Kidney (tissue), 14 donors: ENCODE results near the gene GNA14. TPM values are rescaled to one million over a fixed set of nuclear protein-coding genes. Genes with fewer than 3 reads are reported as not detected.

Source experiments
- DNase-seq, 5 donors: peaks; one replicate each; pipeline ENCODE4 v3.0.0-alpha.2; 2013 to 2020
- FAIRE-seq: peaks from 2 replicates; lab custom pipeline; 2012; peaks lifted over from hg19 to GRCh38; lab: Jason Lieb, UNC
- H3K27ac ChIP-seq, 2 donors: one replicate each; pipeline ENCODE4 v1.7.0; 2013; ENCODE audit warnings: low read depth in 2 of 2, low read length in 2 of 2, inconsistent platforms in 1 of 2
- H3K27me3 ChIP-seq: one replicate; pipeline ENCODE4 v1.7.1; 2013; ENCODE audit warnings: low read length, inconsistent platforms; ENCODE audit not compliant: control insufficient read depth, insufficient read depth
- H3K36me3 ChIP-seq, 3 donors: one replicate each; pipeline versions ENCODE4 v1.7.0 to v1.7.1; 2013; ENCODE audit warnings: low read length in 3 of 3, control low read depth in 1 of 3, inconsistent platforms in 1 of 3; ENCODE audit not compliant: insufficient read depth in 3 of 3, control insufficient read depth in 2 of 3
- H3K4me1 ChIP-seq, 3 donors: one replicate each; pipeline versions ENCODE4 v1.7.0 to v1.7.1; 2013; ENCODE audit warnings: low read length in 3 of 3, inconsistent platforms in 1 of 3, low read depth in 1 of 3; ENCODE audit not compliant: control insufficient read depth in 2 of 3, insufficient read depth in 2 of 3
- H3K4me3 ChIP-seq, 3 donors: one replicate each; pipeline versions ENCODE4 v1.7.0 to v1.8.1; 2013; ENCODE audit warnings: low read length in 3 of 3, control low read depth in 1 of 3, inconsistent platforms in 1 of 3
- H3K9ac ChIP-seq, 3 donors: one replicate each; pipeline versions ENCODE4 v1.7.0 to v1.7.1; 2013; ENCODE audit warnings: low read length in 3 of 3, control low read depth in 1 of 3, inconsistent platforms in 1 of 3
- H3K9me3 ChIP-seq, 3 donors: one replicate each; pipeline versions ENCODE4 v1.7.0 to v1.7.1; 2013; ENCODE audit warnings: low read length in 3 of 3, control low read depth in 1 of 3, inconsistent platforms in 1 of 3; ENCODE audit not compliant: control insufficient read depth in 2 of 3, insufficient read depth in 1 of 3
- intact Hi-C: fragments of 100-400 bp; cut with DNase I; formaldehyde crosslinking; loops from one replicate; pipeline ENCODE4 v1.11.1; 2022
- polyA plus RNA-seq: library from polyadenylated mRNA; stranded (reverse); fragments of 350-450 nt; fragmentation: Illumina TruSeq; extraction: RNeasy Lipid Tissue Mini Kit (QIAGEN cat#74804); gene quantifications from one replicate; pipeline ENCODE4 v1.2.3, GENCODE V29; 2014; ENCODE audit warnings: low read depth, low replicate concordance; ENCODE audit not compliant: insufficient read depth
- total RNA-seq: library from RNA; stranded (reverse); fragmentation: NEBNext Ultra II Directional; extraction: Animal tissue kit (Norgen Biotek cat#: 25700); gene quantifications from one replicate; pipeline ENCODE4 v1.2.1, GENCODE V29; 2021
- TF ChIP-seq, protein P1 (sequence below): IDR thresholded peaks from 3 replicates; pipeline ENCODE4 v1.5.1; 2012; ENCODE audit warnings: mild to moderate bottlenecking, moderate library complexity, borderline replicate concordance; ENCODE audit not compliant: insufficient read depth; ENCODE audit errors: extremely low read depth
- donor health status: control.
- donor health status: control.
- donor health status: control.
- donor health status: control.
- donor health status: control.
- donor health status: DM: yes; HTN: yes; CAD: no.
- donor health status: Normal renal cell carcinoma (clear cell type).

Gene GNA14
- total and polyA plus RNA-seq, 2 donors from 2014 or later: 6.5 to 10.4 TPM

DNA sequence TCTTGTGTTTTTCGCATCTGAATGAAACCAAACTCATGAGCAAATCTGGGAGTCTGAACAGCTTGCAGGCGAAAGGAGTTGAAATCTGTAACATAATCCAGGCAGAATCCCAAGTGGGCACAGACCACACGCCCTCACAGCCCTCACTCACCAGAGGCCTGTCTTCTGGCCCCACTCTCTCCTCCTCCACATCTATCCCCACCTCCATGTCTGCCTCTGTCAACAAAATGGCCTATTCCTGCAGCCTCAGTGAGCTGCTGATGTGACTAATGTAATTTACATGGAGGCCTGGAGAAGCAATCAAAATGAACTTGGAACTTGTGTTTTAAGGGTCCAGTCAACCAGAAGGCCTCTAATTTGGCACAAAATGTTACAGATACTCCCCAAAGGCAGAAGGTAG, 136.6 kb downstream of the GNA14 start:
- H3K4me1 ChIP-seq: peaks cover 0 to 8% (median 0%) of the 10 kb centered on the region in 3 donors
- no peaks in the 10 kb centered on the region for H3K36me3 ChIP-seq
- TF ChIP-seq, protein P1, sequence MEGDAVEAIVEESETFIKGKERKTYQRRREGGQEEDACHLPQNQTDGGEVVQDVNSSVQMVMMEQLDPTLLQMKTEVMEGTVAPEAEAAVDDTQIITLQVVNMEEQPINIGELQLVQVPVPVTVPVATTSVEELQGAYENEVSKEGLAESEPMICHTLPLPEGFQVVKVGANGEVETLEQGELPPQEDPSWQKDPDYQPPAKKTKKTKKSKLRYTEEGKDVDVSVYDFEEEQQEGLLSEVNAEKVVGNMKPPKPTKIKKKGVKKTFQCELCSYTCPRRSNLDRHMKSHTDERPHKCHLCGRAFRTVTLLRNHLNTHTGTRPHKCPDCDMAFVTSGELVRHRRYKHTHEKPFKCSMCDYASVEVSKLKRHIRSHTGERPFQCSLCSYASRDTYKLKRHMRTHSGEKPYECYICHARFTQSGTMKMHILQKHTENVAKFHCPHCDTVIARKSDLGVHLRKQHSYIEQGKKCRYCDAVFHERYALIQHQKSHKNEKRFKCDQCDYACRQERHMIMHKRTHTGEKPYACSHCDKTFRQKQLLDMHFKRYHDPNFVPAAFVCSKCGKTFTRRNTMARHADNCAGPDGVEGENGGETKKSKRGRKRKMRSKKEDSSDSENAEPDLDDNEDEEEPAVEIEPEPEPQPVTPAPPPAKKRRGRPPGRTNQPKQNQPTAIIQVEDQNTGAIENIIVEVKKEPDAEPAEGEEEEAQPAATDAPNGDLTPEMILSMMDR: no peak
- no peak overlapping the region for H3K9ac ChIP-seq
- FAIRE-seq: no peak
- H3K27me3 ChIP-seq: no peaks in the 10 kb centered on the region
- no peak overlapping the region for H3K27ac ChIP-seq
- DNase-seq: no peak
- intact Hi-C loops: no loop called here
- no peak overlapping the region for H3K4me3 ChIP-seq
- no peaks in the 10 kb centered on the region for H3K9me3 ChIP-seq

DNA sequence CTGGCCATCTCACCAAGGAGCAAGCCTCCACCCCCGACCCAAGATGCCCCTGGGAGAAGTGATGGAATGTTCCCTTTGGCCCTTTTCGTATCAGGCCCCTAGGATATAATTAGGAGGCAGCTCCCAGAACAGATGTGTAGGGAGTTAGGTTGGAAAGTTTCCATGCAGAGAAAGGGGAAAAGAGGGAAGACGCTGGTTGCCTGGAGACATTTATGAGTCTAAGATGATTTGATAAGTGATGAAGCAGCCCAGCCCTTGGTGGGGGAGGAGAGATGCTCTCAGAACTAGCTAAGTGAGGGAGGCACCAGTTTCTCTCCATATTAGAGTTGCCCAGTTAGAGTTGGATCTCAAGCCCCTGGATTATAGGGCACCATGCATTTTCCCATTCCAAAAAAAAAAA, 137.5 kb downstream of the GNA14 start:
- intact Hi-C loops: no loop called here
- FAIRE-seq: no peak
- H3K4me1 ChIP-seq: peaks cover 0 to 8% (median 0%) of the 10 kb centered on the region in 3 donors

DNA sequence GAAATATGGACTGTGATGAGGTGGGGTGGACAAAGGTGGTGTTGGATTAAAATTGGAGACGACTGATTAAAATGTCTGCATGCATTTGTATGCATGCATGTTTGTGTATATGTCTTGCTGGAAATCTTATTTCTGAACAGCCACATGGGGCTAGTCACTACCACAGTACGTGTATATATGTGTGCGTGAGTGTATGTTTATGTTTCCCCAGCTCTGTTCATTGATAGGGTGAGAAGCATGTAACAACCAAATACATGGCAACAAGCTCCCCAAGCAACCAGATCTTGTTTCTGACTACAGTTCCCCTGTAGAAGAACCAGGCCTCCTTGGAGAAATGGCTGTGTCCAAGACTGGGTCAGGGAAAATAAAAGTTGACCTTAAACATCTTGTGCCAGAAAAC, 139.7 kb downstream of the GNA14 start:
- Histone ChIP-seq H3K4me1 (peaks cover 0 to 5% (median 2%) of the 10 kb centered on the region in 3 donors), H3K4me3 (no peak overlapping the region)
- intact Hi-C loops: no loop called here

More for the DNA sequence above, 137.5 kb downstream of the GNA14 start:
- no peaks in the 10 kb centered on the region for H3K27me3 ChIP-seq
- peak in 1 of 5 donors; percentile 49 for DNase-seq
- no peaks in the 10 kb centered on the region for H3K9me3 ChIP-seq
- H3K4me3 ChIP-seq: no peak overlapping the region
- no peak overlapping the region for H3K9ac ChIP-seq
- TF ChIP-seq, protein P1: no peak
- H3K27ac ChIP-seq: no peak overlapping the region
- no peaks in the 10 kb centered on the region for H3K36me3 ChIP-seq

More for the DNA sequence above, 139.7 kb downstream of the GNA14 start:
- no peak for FAIRE-seq
- no peaks in the 10 kb centered on the region for H3K27me3 ChIP-seq
- no peaks in the 10 kb centered on the region for H3K9me3 ChIP-seq
- H3K9ac ChIP-seq: no peak overlapping the region
- H3K27ac ChIP-seq: no peak overlapping the region
- DNase-seq: peak in 1 of 5 donors; percentile 60
- TF ChIP-seq, protein P1: no peak
- no peaks in the 10 kb centered on the region for H3K36me3 ChIP-seq
